HG02870 (cell line): ENCODE data around the gene WLS.

Experiments used
- ATAC-seq: cut with Tn5 transposase; IDR thresholded peaks from one replicate; pipeline ENCODE4 v1.9.1; 2021; ENCODE audit warnings: mild to moderate bottlenecking, moderate library complexity; ENCODE audit not compliant: unreplicated experiment

WLS gene

GRCh38 chr1:68229650-68230483 is 2.5 kb downstream of the WLS start:
- no peak for ATAC-seq

- ATAC-seq, result no peak
Measured at GRCh38 chr1:68228851-68229250, 3.5 kb downstream of the WLS start.

GRCh38 chr1:68227598-68227997 is 4.7 kb downstream of the WLS start:
- no peak for ATAC-seq

- no peak for ATAC-seq
Measured at GRCh38 chr1:68225781-68226180, 6.5 kb downstream of the WLS start.

- no peak for ATAC-seq
Measured at GRCh38 chr1:68223687-68224086, 8.6 kb downstream of the WLS start.

- ATAC-seq, result no peak
Measured at GRCh38 chr1:68221980-68222373, 10.3 kb downstream of the WLS start.

- ATAC-seq, result no peak
Measured at GRCh38 chr1:68221001-68221979, 11.0 kb downstream of the WLS start.

GRCh38 chr1:68220420-68220819 is 11.9 kb downstream of the WLS start:
- ATAC-seq, result no peak

- ATAC-seq, result no peak
Measured at GRCh38 chr1:68218490-68218889, 13.8 kb downstream of the WLS start.

- ATAC-seq, result no peak
Measured at GRCh38 chr1:68217618-68218017, 14.7 kb downstream of the WLS start.

GRCh38 chr1:68217060-68217554 is 15.2 kb downstream of the WLS start:
- ATAC-seq, result no peak

GRCh38 chr1:68216089-68216772 is 16.1 kb downstream of the WLS start:
- no peak for ATAC-seq

- no peak for ATAC-seq
Measured at GRCh38 chr1:68213843-68214242, 18.5 kb downstream of the WLS start.

GRCh38 chr1:68211761-68212380 is 20.5 kb downstream of the WLS start:
- ATAC-seq, result no peak

- ATAC-seq, result no peak
Measured at GRCh38 chr1:68210829-68211228, 21.5 kb downstream of the WLS start.

GRCh38 chr1:68210027-68210426 is 22.3 kb downstream of the WLS start:
- no peak for ATAC-seq

GRCh38 chr1:68206848-68207689 is 25.3 kb downstream of the WLS start:
- ATAC-seq, result no peak

GRCh38 chr1:68205794-68206358 is 26.4 kb downstream of the WLS start:
- ATAC-seq, result no peak

- ATAC-seq, result no peak
Measured at GRCh38 chr1:68204977-68205630, 27.2 kb downstream of the WLS start.
